Gastrocnemius medialis (tissue), 4 donors: ENCODE data around the gene SHISA8. TPM values are rescaled to one million over a fixed set of nuclear protein-coding genes. Genes with fewer than 3 reads are reported as not detected.

ENCODE experiments used
- ATAC-seq, 2 donors: fragments of 150-250 bp; one replicate each; pipeline ENCODE4 v1.9.1; 2016
- DNase-seq, 2 donors: peaks; one replicate each; pipeline ENCODE4 v3.0.0-alpha.2; 2019
- H3K27ac ChIP-seq, 4 donors: fragments of 200-600 bp; sonication (generic); 1 replicate in 1 of 4; 2 replicates in 3 of 4; pipeline ENCODE4 v1.5.1; 2016 to 2018; ENCODE audit warnings: mild to moderate bottlenecking in 2 of 4, moderate library complexity in 1 of 4
- H3K27me3 ChIP-seq, 3 donors: fragments of 200-600 bp; sonication (generic) in 2 of 3; 1 replicate in 1 of 3; 2 replicates in 2 of 3; pipeline versions ENCODE4 v1.5.1 to v1.6.0; 2016 to 2019; ENCODE audit warnings: mild to moderate bottlenecking in 1 of 3, moderate library complexity in 1 of 3
- H3K36me3 ChIP-seq, 2 donors: fragments of 200-600 bp; sonication (generic) in 1 of 2; one replicate each; pipeline ENCODE4 v1.5.1; 2017 to 2018
- H3K4me1 ChIP-seq, 2 donors: fragments of 200-600 bp; sonication (generic) in 1 of 2; one replicate each; pipeline ENCODE4 v1.5.1; 2016 to 2017; ENCODE audit warnings: mild to moderate bottlenecking in 2 of 2
- H3K4me3 ChIP-seq, 4 donors: fragments of 200-600 bp; sonication (generic) in 3 of 4; 1 replicate in 1 of 4; 2 replicates in 3 of 4; pipeline ENCODE4 v1.5.1; 2016 to 2019; ENCODE audit warnings: mild to moderate bottlenecking in 2 of 4
- H3K9me3 ChIP-seq, 3 donors: fragments of 200-600 bp; sonication (generic) in 2 of 3; 1 replicate in 1 of 3; 2 replicates in 2 of 3; pipeline ENCODE4 v1.5.1; 2016 to 2019
- CTCF ChIP-seq, 5 experiments: fragments of 450-650 bp in 3 of 5; fragments of 200-600 bp in 2 of 5; sonication (generic) in 2 of 5; IDR thresholded peaks in 4 of 5; conservative IDR thresholded peaks in 1 of 5; 1 replicate in 4 of 5; 2 replicates in 1 of 5; pipeline ENCODE4 v1.5.1; 2016 to 2019; ENCODE audit warnings: antibody characterized with exemption in 5 of 5, mild to moderate bottlenecking in 3 of 5, moderate library complexity in 3 of 5
- POLR2A ChIP-seq, 2 donors: fragments of 450-650 bp; IDR thresholded peaks; one replicate each; pipeline ENCODE4 v1.6.1; 2017; ENCODE audit warnings: antibody characterized with exemption in 2 of 2, mild to moderate bottlenecking in 2 of 2, moderate library complexity in 2 of 2
- in situ Hi-C, 4 donors: fragments of 200-750 bp; cut with MboI; loops; one replicate each; pipeline versions ENCODE4 v1.15.0 to v1.8.0; 2017; ENCODE audit warnings: low sequenced_read_pairs in 4 of 4
- intact Hi-C: fragments of 100-400 bp; cut with DNase I; formaldehyde crosslinking; loops from one replicate; pipeline ENCODE4 v1.15.1; 2023; ENCODE audit warnings: low total_unique reads
- total RNA-seq, 4 donors: library from RNA; depleted of rRNA; stranded (reverse); fragments of >200 nt; gene quantifications; one replicate each; pipeline versions ENCODE4 v1.1.0 to v1.2.3, GENCODE V29; 2016

Gene SHISA8
- total RNA-seq, 4 donors from 2014 or later: not detected

GRCh38 chr22:41913040-41913719 lies 1.7 kb downstream of the SHISA8 start:
- no peak overlapping the region for H3K27ac ChIP-seq

GRCh38 chr22:41912338-41913039 lies 2.4 kb downstream of the SHISA8 start:
- no peak overlapping the region for H3K4me3 ChIP-seq
- no peak for TF ChIP-seq CTCF (IDR thresholded peaks at IDR 0.05 in 4 of 5, conservative IDR thresholded peaks at IDR 0.05 in 1 of 5)
- no peak for TF ChIP-seq POLR2A (IDR thresholded peaks at IDR 0.05)
- no peak overlapping the region for H3K27ac ChIP-seq
- peaks cover 5 to 15% of the 10 kb centered on the region in 2 donors for H3K4me1 ChIP-seq
- intact Hi-C loops: no loop called here
- H3K27me3 ChIP-seq: peaks cover 53 to 60% (median 59%) of the 10 kb centered on the region in 3 donors
- ATAC-seq: no peak
- H3K36me3 ChIP-seq: no peaks in the 10 kb centered on the region
- in situ Hi-C loops: no loop called here
- no peak for DNase-seq
- no peaks in the 10 kb centered on the region for H3K9me3 ChIP-seq

More at GRCh38 chr22:41913040-41913719, 1.7 kb downstream of the SHISA8 start:
- Histone ChIP-seq H3K4me1 (peaks cover 5 to 15% of the 10 kb centered on the region in 2 donors), H3K27me3 (peaks cover 56 to 66% (median 64%) of the 10 kb centered on the region in 3 donors), H3K4me3 (no peak overlapping the region), H3K36me3 (no peaks in the 10 kb centered on the region), H3K9me3 (no peaks in the 10 kb centered on the region)
- no peak for TF ChIP-seq CTCF (IDR thresholded peaks at IDR 0.05 in 4 of 5, conservative IDR thresholded peaks at IDR 0.05 in 1 of 5)
- intact Hi-C loops: no loop called here
- DNase-seq (no peak), ATAC-seq (no peak)
- in situ Hi-C loops: no loop called here

- H3K4me1 ChIP-seq: peaks cover 5 to 15% of the 10 kb centered on the region in 2 donors
- TF ChIP-seq CTCF (IDR thresholded peaks at IDR 0.05 in 4 of 5, conservative IDR thresholded peaks at IDR 0.05 in 1 of 5): no peak
- H3K9me3 ChIP-seq: no peaks in the 10 kb centered on the region
- H3K27me3 ChIP-seq: peaks cover 46 to 48% (median 47%) of the 10 kb centered on the region in 3 donors
- ATAC-seq (no peak), DNase-seq (no peak)
- in situ Hi-C loops (no loop called here), intact Hi-C loops (no loop called here)
- peak overlapping the region; percentile 23 to 49 (median 44) for H3K4me3 ChIP-seq
- peak overlapping the region in 1 of 4 donors; percentile 20 for H3K27ac ChIP-seq
- no peaks in the 10 kb centered on the region for H3K36me3 ChIP-seq
These were observed 3.8 kb downstream of the SHISA8 start for GRCh38 chr22:41911001-41911611.

GRCh38 chr22:41910050-41911000 lies 4.5 kb downstream of the SHISA8 start:
- no peak for TF ChIP-seq CTCF (IDR thresholded peaks at IDR 0.05 in 4 of 5, conservative IDR thresholded peaks at IDR 0.05 in 1 of 5)
- no peak for TF ChIP-seq POLR2A (IDR thresholded peaks at IDR 0.05)
- in situ Hi-C loops: no loop called here

More at GRCh38 chr22:41910050-41911000, 4.5 kb downstream of the SHISA8 start:
- Histone ChIP-seq H3K27me3 (peaks cover 38 to 41% (median 39%) of the 10 kb centered on the region in 3 donors), H3K4me1 (peaks cover 5 to 15% of the 10 kb centered on the region in 2 donors), H3K27ac (peak overlapping the region in 1 of 4 donors; percentile 20), H3K36me3 (peaks cover 0 to 2% of the 10 kb centered on the region in 2 donors), H3K4me3 (peak overlapping the region; percentile 23 to 49 (median 44)), H3K9me3 (no peaks in the 10 kb centered on the region)
- DNase-seq (peak; percentile 29 to 51), ATAC-seq (peak; percentile 56 to 60)
- intact Hi-C loops: no loop called here
